Activated naive CD4-positive, alpha-beta T cell treated with anti-CD3 and anti-CD28 coated beads, Interleukin-2, amount 50 U/mL, for 16 hours (primary cell): ENCODE measurements around the gene KRTAP4-9.
"Not testable (repeated sequence)": the region's sequence is repeated elsewhere in the genome, so short reads cannot be mapped to it uniquely, and the experiment has no call there.

Experiments
- DNase-seq: peaks from one replicate; pipeline ENCODE4 v3.0.0-alpha.2; 2020

The KRTAP4-9 gene

GRCh38 chr17:41133880-41134735, 28.9 kb downstream of the KRTAP4-9 start:
- no peak for DNase-seq

- DNase-seq: not testable (repeated sequence)
Observed at GRCh38 chr17:41139865-41140264, 34.7 kb downstream of the KRTAP4-9 start.

GRCh38 chr17:41140360-41141131, 35.4 kb downstream of the KRTAP4-9 start, which contains the start of gene KRTAP4-6:
TSS of gene KRTAP4-6 (minus strand) at chr17:41140544. CDS start at chr17:41140487, 57 bp downstream.
- DNase-seq: no peak

GRCh38 chr17:41141361-41141760, 36.2 kb downstream of the KRTAP4-9 start:
- DNase-seq: no peak

- DNase-seq: no peak
Observed at GRCh38 chr17:41144846-41145245, 39.7 kb downstream of the KRTAP4-9 start.

- DNase-seq: no peak
Observed at GRCh38 chr17:41145261-41145660, 40.1 kb downstream of the KRTAP4-9 start.

- DNase-seq: no peak
Observed at GRCh38 chr17:41147531-41148204, 42.5 kb downstream of the KRTAP4-9 start.

GRCh38 chr17:41148971-41149651, 43.9 kb downstream of the KRTAP4-9 start:
- not testable (repeated sequence) for DNase-seq

- DNase-seq: no peak
Observed at GRCh38 chr17:41149652-41149985, 44.4 kb downstream of the KRTAP4-9 start, which contains the start of gene KRTAP4-5. TSS of gene KRTAP4-5 (minus strand) at chr17:41149825. CDS start at chr17:41149767, 58 bp downstream.

- DNase-seq: no peak
Observed at GRCh38 chr17:41150026-41150425, 44.8 kb downstream of the KRTAP4-9 start.

GRCh38 chr17:41151525-41151924, 46.3 kb downstream of the KRTAP4-9 start:
- no peak for DNase-seq

- no peak for DNase-seq
Observed at GRCh38 chr17:41153856-41154255, 48.7 kb downstream of the KRTAP4-9 start.
